Activated T-helper 17 cell treated with anti-CD3 and anti-CD28 coated beads, Interleukin-2, amount 50 U/mL, for 72 hours (primary cell): ENCODE data around the gene PLCL2. TPM values are rescaled to one million over a fixed set of nuclear protein-coding genes. Genes with fewer than 3 reads are reported as not detected.
"Not testable (repeated sequence)": the region's sequence is repeated elsewhere in the genome, so short reads cannot be mapped to it uniquely, and the experiment has no call there.

ENCODE experiments used
- ATAC-seq: fragments of 150-1000 bp; cut with Tn5 transposase; replicated peaks from 2 replicates; pipeline ENCODE4 v1.10.0; 2021; ENCODE audit warnings: mild to moderate bottlenecking, moderate library complexity
- H3K27ac Mint-ChIP-seq: one replicate; pipeline ENCODE4 v1.8.0; 2022; ENCODE audit warnings: mixed read lengths
- H3K27me3 Mint-ChIP-seq: one replicate; pipeline ENCODE4 v1.8.0; 2022; ENCODE audit warnings: mixed read lengths
- H3K36me3 Mint-ChIP-seq: one replicate; pipeline ENCODE4 v1.8.0; 2022; ENCODE audit warnings: low read depth, mild to moderate bottlenecking, mixed read lengths
- H3K4me1 Mint-ChIP-seq: one replicate; pipeline ENCODE4 v1.8.0; 2022; ENCODE audit warnings: mixed read lengths
- H3K4me3 Mint-ChIP-seq: one replicate; pipeline ENCODE4 v1.8.0; 2022; ENCODE audit warnings: mild to moderate bottlenecking, mixed read lengths
- H3K9me3 Mint-ChIP-seq: one replicate; pipeline ENCODE4 v1.8.0; 2022; ENCODE audit warnings: mixed read lengths
- total RNA-seq, 2 donors: library from RNA; stranded (reverse); gene quantifications; one replicate each; pipeline ENCODE4 v1.2.3, GENCODE V29; 2022

Gene PLCL2
- total RNA-seq, 2 donors from 2014 or later: 15.1 to 16.2 TPM

- Mint-ChIP-seq H3K4me1 (no peaks in the 10 kb centered on the region), H3K36me3 (no peaks in the 10 kb centered on the region), H3K27ac (no peak overlapping the region), H3K9me3 (peaks cover 4% of the 10 kb centered on the region), H3K4me3 (no peak overlapping the region), H3K27me3 (no peaks in the 10 kb centered on the region)
- no peak for ATAC-seq
Measured at GRCh38 chr3:17122758-17123157, 238.0 kb downstream of the PLCL2 start.

- Mint-ChIP-seq H3K4me1 (peaks cover 4% of the 10 kb centered on the region), H3K27me3 (no peaks in the 10 kb centered on the region), H3K9me3 (peaks cover 13% of the 10 kb centered on the region), H3K4me3 (no peak overlapping the region), H3K36me3 (no peaks in the 10 kb centered on the region), H3K27ac (no peak overlapping the region)
- no peak for ATAC-seq
Measured at GRCh38 chr3:17125738-17126442, 241.1 kb downstream of the PLCL2 start.

- not testable (repeated sequence) for H3K27ac Mint-ChIP-seq, H3K4me3 Mint-ChIP-seq, H3K27me3 Mint-ChIP-seq, H3K36me3 Mint-ChIP-seq, ATAC-seq, H3K4me1 Mint-ChIP-seq
- peaks cover 13% of the 10 kb centered on the region for H3K9me3 Mint-ChIP-seq
Measured at GRCh38 chr3:17128671-17129070, 243.9 kb downstream of the PLCL2 start.

GRCh38 chr3:17129556-17129955 lies 244.8 kb downstream of the PLCL2 start:
- Mint-ChIP-seq H3K27me3 (no peaks in the 10 kb centered on the region), H3K4me1 (peaks cover 4% of the 10 kb centered on the region)
- peak; percentile 75 for ATAC-seq

GRCh38 chr3:17130956-17131355 lies 246.2 kb downstream of the PLCL2 start:
- Mint-ChIP-seq H3K27me3 (no peaks in the 10 kb centered on the region), H3K4me1 (peaks cover 4% of the 10 kb centered on the region), H3K27ac (no peak overlapping the region), H3K36me3 (no peaks in the 10 kb centered on the region), H3K9me3 (peaks cover 13% of the 10 kb centered on the region), H3K4me3 (no peak overlapping the region)
- ATAC-seq: no peak

More at GRCh38 chr3:17129556-17129955, 244.8 kb downstream of the PLCL2 start:
- no peak overlapping the region for H3K4me3 Mint-ChIP-seq
- H3K27ac Mint-ChIP-seq: no peak overlapping the region
- no peaks in the 10 kb centered on the region for H3K36me3 Mint-ChIP-seq
- peaks cover 13% of the 10 kb centered on the region for H3K9me3 Mint-ChIP-seq

- no peak for ATAC-seq
- no peaks in the 10 kb centered on the region for H3K36me3 Mint-ChIP-seq
- H3K9me3 Mint-ChIP-seq: peaks cover 10% of the 10 kb centered on the region
- H3K4me1 Mint-ChIP-seq: peaks cover 4% of the 10 kb centered on the region
- H3K27me3 Mint-ChIP-seq: no peaks in the 10 kb centered on the region
- H3K4me3 Mint-ChIP-seq: no peak overlapping the region
- no peak overlapping the region for H3K27ac Mint-ChIP-seq
Measured at GRCh38 chr3:17132286-17133115, 247.7 kb downstream of the PLCL2 start.

GRCh38 chr3:17133632-17134545 lies 249.1 kb downstream of the PLCL2 start:
- Mint-ChIP-seq H3K4me1 (peaks cover 4% of the 10 kb centered on the region), H3K27ac (no peak overlapping the region), H3K27me3 (no peaks in the 10 kb centered on the region), H3K4me3 (no peak overlapping the region), H3K36me3 (no peaks in the 10 kb centered on the region), H3K9me3 (peaks cover 4% of the 10 kb centered on the region)
- no peak for ATAC-seq

GRCh38 chr3:17135696-17136095 lies 250.9 kb downstream of the PLCL2 start:
- H3K4me3 Mint-ChIP-seq: no peak overlapping the region
- no peaks in the 10 kb centered on the region for H3K36me3 Mint-ChIP-seq
- peaks cover under 1% of the 10 kb centered on the region for H3K9me3 Mint-ChIP-seq
- H3K27me3 Mint-ChIP-seq: peaks cover 4% of the 10 kb centered on the region
- ATAC-seq: no peak
- H3K4me1 Mint-ChIP-seq: peaks cover under 1% of the 10 kb centered on the region
- H3K27ac Mint-ChIP-seq: no peak overlapping the region

- Mint-ChIP-seq H3K27me3 (peaks cover 4% of the 10 kb centered on the region), H3K36me3 (no peaks in the 10 kb centered on the region), H3K4me3 (no peak overlapping the region), H3K4me1 (no peaks in the 10 kb centered on the region), H3K9me3 (no peaks in the 10 kb centered on the region), H3K27ac (no peak overlapping the region)
- ATAC-seq: no peak
Measured at GRCh38 chr3:17136136-17136721, 251.5 kb downstream of the PLCL2 start.

- no peak for ATAC-seq
- H3K27ac Mint-ChIP-seq: no peak overlapping the region
- H3K36me3 Mint-ChIP-seq: no peaks in the 10 kb centered on the region
- no peak overlapping the region for H3K4me3 Mint-ChIP-seq
- H3K4me1 Mint-ChIP-seq: no peaks in the 10 kb centered on the region
- H3K9me3 Mint-ChIP-seq: no peaks in the 10 kb centered on the region
- peaks cover 4% of the 10 kb centered on the region for H3K27me3 Mint-ChIP-seq
Measured at GRCh38 chr3:17137321-17137826, 252.6 kb downstream of the PLCL2 start.

GRCh38 chr3:17138246-17139039 lies 253.7 kb downstream of the PLCL2 start:
- no peak overlapping the region for H3K4me3 Mint-ChIP-seq
- no peaks in the 10 kb centered on the region for H3K9me3 Mint-ChIP-seq
- H3K4me1 Mint-ChIP-seq: no peaks in the 10 kb centered on the region
- no peak for ATAC-seq
- no peaks in the 10 kb centered on the region for H3K36me3 Mint-ChIP-seq
- peaks cover 4% of the 10 kb centered on the region for H3K27me3 Mint-ChIP-seq
- H3K27ac Mint-ChIP-seq: no peak overlapping the region
